Cardiac septum (tissue), 1 donor: ENCODE measurements around the gene TRIOBP. TPM values are rescaled to one million over a fixed set of nuclear protein-coding genes. Genes with fewer than 3 reads are reported as not detected.

ENCODE experiments used
- DNase-seq: peaks from one replicate; pipeline ENCODE4 v3.0.0-alpha.2; 2020; ENCODE audit warnings: low spot score
- intact Hi-C: fragments of 100-400 bp; cut with DNase I; formaldehyde crosslinking; loops from one replicate; pipeline ENCODE4 v1.14.0; 2022
- total RNA-seq: library from RNA; stranded (reverse); fragmentation: NEBNext Ultra II Directional; extraction: Animal tissue kit (Norgen Biotek cat#: 25700); gene quantifications from one replicate; pipeline ENCODE4 v1.2.1, GENCODE V29; 2021
- donor health status: DM: no; HTN: no; CAD: no.

TRIOBP gene
- total RNA-seq, 1 donor from 2014 or later, result 115 TPM

GRCh38 chr22:37809672-37810333 is 113.0 kb downstream of the TRIOBP start:
- intact Hi-C loops, result loop anchor here (5.0 to 10.0 kb wide), 3 partner anchors 37 to 125 kb away; partner anchors contain the start of gene EIF3L
- no peak for DNase-seq

- DNase-seq, result no peak
- intact Hi-C loops, result loop anchor here (10.0 kb wide), 1 partner anchor 123 kb away; no protein-coding TSS in a partner anchor
These were observed 115.0 kb downstream of the TRIOBP start for GRCh38 chr22:37811867-37812266.

GRCh38 chr22:37812869-37813678 is 116.2 kb downstream of the TRIOBP start:
- DNase-seq, result no peak
- intact Hi-C loops, result loop anchor here (10.0 kb wide), 1 partner anchor 122 kb away; no protein-coding TSS in a partner anchor

- intact Hi-C loops, result loop anchor here (5.0 to 10.0 kb wide), 2 partner anchors 119 to 152 kb away; no protein-coding TSS in a partner anchor
These were observed 118.7 kb downstream of the TRIOBP start for GRCh38 chr22:37815593-37815992.

GRCh38 chr22:37816543-37817180 is 119.8 kb downstream of the TRIOBP start:
- intact Hi-C loops, result loop anchor here (1.0 to 10.0 kb wide), 3 partner anchors 47 to 151 kb away; no protein-coding TSS in a partner anchor
- no peak for DNase-seq

More at GRCh38 chr22:37815593-37815992, 118.7 kb downstream of the TRIOBP start:
- DNase-seq, result no peak

- intact Hi-C loops, result loop anchor here (1.0 to 10.0 kb wide), 3 partner anchors 45 to 149 kb away; no protein-coding TSS in a partner anchor
- peak; percentile 90 for DNase-seq
These were observed 121.0 kb downstream of the TRIOBP start for GRCh38 chr22:37817705-37818408.

- intact Hi-C loops, result loop anchor here (5.0 to 10.0 kb wide), 2 partner anchors 116 to 149 kb away; no protein-coding TSS in a partner anchor
- no peak for DNase-seq
These were observed 121.7 kb downstream of the TRIOBP start for GRCh38 chr22:37818409-37819104.

- intact Hi-C loops, result loop anchor here (5.0 to 10.0 kb wide), 2 partner anchors 116 to 148 kb away; no protein-coding TSS in a partner anchor
- DNase-seq, result no peak
These were observed 122.2 kb downstream of the TRIOBP start for GRCh38 chr22:37819105-37819433.

GRCh38 chr22:37820350-37820749 is 123.5 kb downstream of the TRIOBP start:
- no peak for DNase-seq
- intact Hi-C loops, result no loop called here

- intact Hi-C loops, result no loop called here
These were observed 125.4 kb downstream of the TRIOBP start for GRCh38 chr22:37822079-37822833.

GRCh38 chr22:37823134-37823985 is 126.5 kb downstream of the TRIOBP start, which contains the start of gene GALR3:
Gene GALR3, plus strand, starts transcription at chr22:37823382. Its CDS starts 25 bp downstream, at chr22:37823407.
- intact Hi-C loops, result no loop called here
- no peak for DNase-seq

More at GRCh38 chr22:37822079-37822833, 125.4 kb downstream of the TRIOBP start:
- no peak for DNase-seq

GRCh38 chr22:37824674-37825641 is 128.1 kb downstream of the TRIOBP start:
- no peak for DNase-seq
- intact Hi-C loops, result no loop called here
